ENCODE measurements around the gene STPG4.

- TF ChIP-seq CTCF (conservative IDR thresholded peaks at IDR 0.05): no peak; the same call in 1 of the 2 replicates
- TF ChIP-seq EZH2 (IDR thresholded peaks at IDR 0.05; ENCODE audit: low read depth): no peak
Observed at GRCh38 chr2:47177043-47177565, 22.0 kb upstream of the STPG4 start.
